Measurements from ENCODE around the gene RALB.

GRCh38 chr2:120330946-120331822, 78.5 kb downstream of the RALB start:
- TF ChIP-seq CTCF (IDR thresholded peaks at IDR 0.05 in 4 of 5, conservative IDR thresholded peaks at IDR 0.05 in 1 of 5) = no peak
- TF ChIP-seq POLR2A (IDR thresholded peaks at IDR 0.05) = no peak
